Upper lobe of right lung (tissue), 1 donor: ENCODE measurements around the gene INO80E. TPM values are rescaled to one million over a fixed set of nuclear protein-coding genes. Genes with fewer than 3 reads are reported as not detected.

Experiments used
- ATAC-seq: fragments of 200-7000 bp; cut with Tn5 transposase; one replicate; pipeline ENCODE4 v1.9.1; 2020; ENCODE audit warnings: mild to moderate bottlenecking, moderate library complexity
- DNase-seq: peaks from one replicate; pipeline ENCODE4 v3.0.0-alpha.2; 2020
- H3K27ac ChIP-seq: fragments of 200-600 bp; one replicate; pipeline ENCODE4 v1.8.0; 2022
- H3K27me3 ChIP-seq: fragments of 200-600 bp; one replicate; pipeline ENCODE4 v1.8.0; 2022; ENCODE audit warnings: mild to moderate bottlenecking
- H3K36me3 ChIP-seq: fragments of 200-600 bp; one replicate; pipeline ENCODE4 v1.8.0; 2022
- H3K4me1 ChIP-seq: fragments of 200-600 bp; one replicate; pipeline ENCODE4 v1.8.0; 2022
- H3K4me3 ChIP-seq: fragments of 200-600 bp; one replicate; pipeline ENCODE4 v1.8.0; 2022; ENCODE audit warnings: mild to moderate bottlenecking
- H3K9me3 ChIP-seq: fragments of 200-600 bp; one replicate; pipeline ENCODE4 v1.8.0; 2022
- intact Hi-C: fragments of 100-400 bp; cut with DNase I; formaldehyde crosslinking; loops from one replicate; pipeline ENCODE4 v1.11.0; 2022
- long read RNA-seq: library from polyadenylated mRNA; unstranded; transcript quantifications from one replicate; pipeline ENCODE4 v2.0.0, GENCODE V29; 2021
- total RNA-seq: library from RNA; stranded (reverse); fragmentation: NEBNext Ultra II Directional; extraction: Animal tissue kit (Norgen Biotek cat#: 25700); gene quantifications from one replicate; pipeline ENCODE4 v1.2.1, GENCODE V29; 2021
- TF ChIP-seq, protein P1 (sequence below): fragments of 200-600 bp; IDR thresholded peaks from one replicate; pipeline ENCODE4 v1.8.0; 2022; ENCODE audit warnings: antibody characterized with exemption
- donor health status: DM: no; HTN: yes; CAD: no; lungs with severe emphysema.

INO80E gene, protein sequence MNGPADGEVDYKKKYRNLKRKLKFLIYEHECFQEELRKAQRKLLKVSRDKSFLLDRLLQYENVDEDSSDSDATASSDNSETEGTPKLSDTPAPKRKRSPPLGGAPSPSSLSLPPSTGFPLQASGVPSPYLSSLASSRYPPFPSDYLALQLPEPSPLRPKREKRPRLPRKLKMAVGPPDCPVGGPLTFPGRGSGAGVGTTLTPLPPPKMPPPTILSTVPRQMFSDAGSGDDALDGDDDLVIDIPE
- 65.3 TPM for total RNA-seq
- long read RNA-seq, full-length matches to known transcripts = 5 of 21 reads
- long read RNA-seq, partial matches to known transcripts = 6 of 21 reads
- long read RNA-seq, other reads (novel, unspliced or antisense) = 10 of 21 reads

DNA sequence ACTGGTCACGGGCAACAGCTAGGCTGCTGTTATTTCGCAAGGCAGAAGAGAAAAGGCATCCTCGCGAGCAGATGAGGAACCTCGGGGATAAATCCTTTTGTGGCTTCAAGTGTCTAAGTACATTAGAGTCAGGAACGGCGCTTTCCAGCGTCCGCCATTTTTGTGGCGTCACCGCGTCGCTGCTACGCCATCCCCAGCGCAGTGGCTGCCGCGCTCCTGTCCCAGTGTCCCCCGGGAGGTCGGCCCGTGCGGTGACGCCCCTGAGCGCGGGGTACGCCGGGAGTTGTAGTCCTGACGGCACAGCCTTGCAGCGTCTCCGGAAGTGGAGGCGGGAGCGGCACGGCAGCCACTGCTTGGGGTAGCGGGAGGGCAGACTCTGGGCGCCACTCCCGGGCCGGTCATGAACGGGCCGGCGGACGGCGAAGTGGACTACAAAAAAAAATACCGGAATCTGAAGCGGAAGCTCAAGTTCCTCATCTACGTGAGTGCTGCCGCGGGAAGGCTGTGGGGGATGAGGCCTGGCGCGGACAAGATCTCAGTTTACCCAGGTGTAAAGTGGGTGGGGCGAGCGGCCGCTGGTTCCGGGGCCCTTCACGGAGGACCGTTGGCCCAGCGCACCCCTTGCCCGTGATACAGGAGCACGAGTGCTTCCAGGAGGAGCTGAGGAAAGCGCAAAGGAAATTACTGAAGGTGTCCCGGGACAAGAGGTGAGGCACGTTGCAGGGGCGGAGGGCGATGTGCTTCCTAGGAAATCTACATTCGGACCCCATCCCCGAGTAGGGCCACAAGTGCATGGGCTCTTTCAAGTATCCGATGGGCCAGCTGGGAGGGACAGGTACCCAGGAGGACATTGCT lies at the start of gene INO80E:
Gene INO80E, plus strand, starts transcription at position 331 of the 855 bp plus-strand sequence. Its CDS starts 70 bp downstream, at position 401.
- DNase-seq = peak; percentile 100
- no peaks in the 10 kb centered on the region for H3K9me3 ChIP-seq
- H3K27ac ChIP-seq = peak within 1 kb of the TSS; percentile 97
- peak; percentile 97 for ATAC-seq
- peaks cover 23% of the 10 kb centered on the region for H3K4me1 ChIP-seq
- H3K27me3 ChIP-seq = no peaks in the 10 kb centered on the region
- TF ChIP-seq, protein P1, sequence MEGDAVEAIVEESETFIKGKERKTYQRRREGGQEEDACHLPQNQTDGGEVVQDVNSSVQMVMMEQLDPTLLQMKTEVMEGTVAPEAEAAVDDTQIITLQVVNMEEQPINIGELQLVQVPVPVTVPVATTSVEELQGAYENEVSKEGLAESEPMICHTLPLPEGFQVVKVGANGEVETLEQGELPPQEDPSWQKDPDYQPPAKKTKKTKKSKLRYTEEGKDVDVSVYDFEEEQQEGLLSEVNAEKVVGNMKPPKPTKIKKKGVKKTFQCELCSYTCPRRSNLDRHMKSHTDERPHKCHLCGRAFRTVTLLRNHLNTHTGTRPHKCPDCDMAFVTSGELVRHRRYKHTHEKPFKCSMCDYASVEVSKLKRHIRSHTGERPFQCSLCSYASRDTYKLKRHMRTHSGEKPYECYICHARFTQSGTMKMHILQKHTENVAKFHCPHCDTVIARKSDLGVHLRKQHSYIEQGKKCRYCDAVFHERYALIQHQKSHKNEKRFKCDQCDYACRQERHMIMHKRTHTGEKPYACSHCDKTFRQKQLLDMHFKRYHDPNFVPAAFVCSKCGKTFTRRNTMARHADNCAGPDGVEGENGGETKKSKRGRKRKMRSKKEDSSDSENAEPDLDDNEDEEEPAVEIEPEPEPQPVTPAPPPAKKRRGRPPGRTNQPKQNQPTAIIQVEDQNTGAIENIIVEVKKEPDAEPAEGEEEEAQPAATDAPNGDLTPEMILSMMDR = no peak
- intact Hi-C loops = loop anchor here (10.0 kb wide), 1 partner anchor 71 kb away; the partner anchor contains the start of gene KCTD13
- peaks cover 40% of the 10 kb centered on the region for H3K36me3 ChIP-seq
- peak within 1 kb of the TSS; percentile 98 for H3K4me3 ChIP-seq

DNA sequence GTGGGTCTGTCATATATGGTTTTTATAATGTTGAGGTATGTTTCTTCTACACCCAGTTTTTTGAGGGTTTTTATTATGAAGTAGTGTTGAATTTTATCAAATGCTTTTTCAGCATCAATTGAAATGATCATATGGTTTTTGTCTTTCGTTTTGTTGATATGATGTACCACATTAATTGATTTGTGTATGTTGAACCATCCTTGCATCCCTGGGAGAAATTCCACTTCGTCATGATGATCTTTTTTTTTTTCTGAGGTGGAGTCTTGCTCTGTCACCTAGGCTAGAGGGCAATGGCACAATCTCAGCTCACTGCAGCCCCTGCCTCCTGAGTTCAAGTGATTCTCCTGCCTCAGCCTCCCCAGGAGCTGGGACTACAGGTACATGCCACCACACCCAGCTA lies 48.1 kb upstream of the INO80E start:
- no peaks in the 10 kb centered on the region for H3K27me3 ChIP-seq
- no peak overlapping the region for H3K4me3 ChIP-seq
- TF ChIP-seq, protein P1 = no peak
- no peak overlapping the region for H3K27ac ChIP-seq
- no peaks in the 10 kb centered on the region for H3K9me3 ChIP-seq
- no peaks in the 10 kb centered on the region for H3K36me3 ChIP-seq
- DNase-seq (no peak), ATAC-seq (no peak)
- intact Hi-C loops = no loop called here
- H3K4me1 ChIP-seq = no peaks in the 10 kb centered on the region

DNA sequence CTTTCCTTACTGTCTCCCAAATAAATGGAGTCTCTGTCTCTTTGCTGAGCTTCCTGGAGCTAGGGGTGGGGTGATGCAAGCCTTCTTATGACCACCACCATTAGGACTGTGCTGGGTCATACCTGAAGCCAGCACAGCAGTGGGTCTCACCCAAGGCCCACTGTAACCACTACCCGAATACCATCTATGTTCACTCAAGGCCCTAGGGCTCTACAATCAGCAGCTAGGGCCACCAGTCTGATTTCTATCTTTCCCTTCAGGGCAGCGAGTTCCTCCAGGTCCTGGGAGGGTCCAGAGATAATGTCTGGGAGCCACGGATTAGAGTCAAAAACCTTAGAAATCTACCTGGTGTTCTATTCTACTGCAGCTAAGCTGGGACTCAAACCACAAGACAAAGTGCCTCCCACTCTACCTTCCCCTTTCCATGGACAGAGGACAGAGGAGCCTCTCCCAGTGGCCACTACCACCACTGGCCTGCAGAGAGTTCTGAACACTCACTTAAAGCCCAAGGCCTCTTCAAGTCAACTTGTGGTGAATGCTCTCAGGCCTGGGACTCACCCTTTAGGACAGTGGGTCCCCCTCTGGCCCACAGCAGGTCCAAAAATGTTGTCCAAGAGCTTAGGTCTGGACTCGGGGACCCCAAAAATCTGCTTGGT lies 45.1 kb upstream of the INO80E start:
- Histone ChIP-seq H3K27ac (no peak overlapping the region), H3K9me3 (no peaks in the 10 kb centered on the region), H3K4me3 (no peak overlapping the region), H3K27me3 (no peaks in the 10 kb centered on the region), H3K4me1 (no peaks in the 10 kb centered on the region), H3K36me3 (no peaks in the 10 kb centered on the region)
- DNase-seq (no peak), ATAC-seq (no peak)
- TF ChIP-seq, protein P1 = no peak
- intact Hi-C loops = no loop called here

DNA sequence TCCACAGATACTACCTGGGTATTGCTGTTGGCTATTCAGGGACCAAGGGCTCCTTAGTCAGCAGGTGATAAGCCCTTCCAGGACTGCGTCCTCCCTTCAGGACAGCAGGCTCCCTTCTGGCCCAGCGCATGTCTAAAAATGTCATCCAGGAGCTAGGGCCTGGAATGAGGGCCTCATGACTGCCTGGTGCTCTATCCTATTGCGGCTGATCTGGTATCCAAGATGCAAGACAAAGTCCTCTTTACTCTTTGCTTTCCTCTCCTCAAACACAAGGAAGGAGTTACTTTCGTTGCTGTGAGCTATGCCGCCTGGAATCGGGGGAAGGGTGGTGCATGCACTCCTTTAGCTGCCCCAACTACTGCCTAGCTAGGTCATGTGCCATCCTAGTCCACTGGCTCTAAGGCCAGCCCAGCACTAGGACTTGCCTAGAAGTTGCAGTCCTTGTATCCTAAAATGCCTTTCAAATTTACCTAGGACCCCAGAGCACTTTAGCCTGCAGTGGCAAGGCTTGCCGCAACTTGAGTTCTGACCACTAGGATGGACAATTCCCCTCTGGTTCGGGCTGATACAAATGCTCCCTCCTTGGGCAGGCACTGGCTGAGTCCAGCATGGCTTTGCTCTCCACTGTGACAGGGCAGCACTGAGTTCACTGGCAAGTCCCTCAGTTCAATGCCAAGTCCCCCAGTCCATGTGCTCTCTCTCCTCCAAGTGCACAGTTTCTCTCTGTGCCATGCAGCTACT lies 44.2 kb upstream of the INO80E start:
- intact Hi-C loops = no loop called here
- H3K9me3 ChIP-seq = no peaks in the 10 kb centered on the region
- no peaks in the 10 kb centered on the region for H3K4me1 ChIP-seq
- no peak overlapping the region for H3K27ac ChIP-seq
- TF ChIP-seq, protein P1 = no peak
- H3K4me3 ChIP-seq = no peak overlapping the region
- DNase-seq = no peak
- no peak for ATAC-seq
- no peaks in the 10 kb centered on the region for H3K36me3 ChIP-seq
- H3K27me3 ChIP-seq = no peaks in the 10 kb centered on the region

DNA sequence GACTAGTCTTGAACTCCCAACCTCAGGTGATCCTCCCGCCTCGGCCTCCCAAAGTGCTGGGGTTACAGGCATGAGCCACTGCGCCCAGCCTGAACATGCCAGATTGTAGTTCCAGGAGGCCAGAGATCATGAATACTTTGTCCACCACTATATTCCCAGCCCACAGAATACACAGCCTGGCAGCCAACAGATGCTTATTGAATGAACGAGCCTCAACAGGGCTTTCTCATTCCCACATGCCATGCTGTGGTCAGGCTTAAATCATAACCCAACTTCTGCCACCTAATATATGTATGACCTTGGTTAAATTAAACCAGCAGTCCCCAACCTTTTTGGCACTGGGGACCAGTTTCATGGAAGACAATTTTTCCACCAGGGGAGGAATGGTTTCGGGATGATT lies 37.3 kb upstream of the INO80E start:
- no peaks in the 10 kb centered on the region for H3K36me3 ChIP-seq
- no peak overlapping the region for H3K4me3 ChIP-seq
- peaks cover 15% of the 10 kb centered on the region for H3K4me1 ChIP-seq
- no peak for ATAC-seq
- no peak for DNase-seq
- H3K27me3 ChIP-seq = no peaks in the 10 kb centered on the region
- intact Hi-C loops = no loop called here
- TF ChIP-seq, protein P1 = no peak
- no peaks in the 10 kb centered on the region for H3K9me3 ChIP-seq
- H3K27ac ChIP-seq = no peak overlapping the region
